GM18873 (cell line): ENCODE results near the gene BTBD2.
"Not testable (repeated sequence)": the region's sequence is repeated elsewhere in the genome, so short reads cannot be mapped to it uniquely, and the experiment has no call there.

Experiments used
- ATAC-seq: cut with Tn5 transposase; IDR thresholded peaks from one replicate; pipeline ENCODE4 v1.9.1; 2021; ENCODE audit warnings: mild to moderate bottlenecking, moderate library complexity, moderate number of reproducible peaks; ENCODE audit not compliant: unreplicated experiment, low FRiP score

The BTBD2 gene

DNA sequence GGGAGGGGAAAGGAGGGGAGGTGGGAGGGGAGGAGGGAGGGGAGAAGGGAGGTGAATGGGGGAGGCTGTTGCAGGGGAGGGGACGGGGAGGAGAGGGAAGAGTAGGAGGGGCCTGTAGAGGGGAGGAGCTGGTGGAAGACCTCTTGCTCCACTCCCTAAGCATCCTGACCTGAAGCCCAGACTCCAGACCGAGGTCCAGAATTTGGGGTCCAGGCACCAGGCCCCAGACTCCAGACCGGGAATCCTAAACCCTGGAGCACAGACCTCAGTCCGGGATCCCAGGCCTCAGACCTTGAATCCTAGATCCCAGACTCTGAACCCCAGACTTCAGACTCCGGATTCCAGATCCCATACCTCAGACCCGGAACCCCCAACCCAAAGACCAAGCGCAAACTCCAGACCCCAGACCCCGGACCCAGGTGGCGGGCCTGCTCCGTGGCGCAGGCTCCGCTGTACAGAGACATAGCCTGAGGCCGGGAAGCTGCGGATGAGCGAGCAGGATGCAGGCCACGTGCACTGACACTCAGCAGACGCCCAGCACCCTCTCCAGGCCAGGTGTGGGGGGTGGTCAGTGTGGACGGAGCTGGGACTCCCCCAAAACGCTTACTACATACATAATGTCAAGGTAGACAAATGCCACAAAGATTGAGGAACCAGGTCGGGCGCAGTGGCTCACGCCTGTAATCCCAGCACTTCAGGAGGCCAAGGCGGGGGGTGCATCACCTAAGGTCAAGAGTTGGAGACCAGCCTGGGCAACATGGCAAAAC lies 710 bp upstream of the BTBD2 start:
- no peak for ATAC-seq

DNA sequence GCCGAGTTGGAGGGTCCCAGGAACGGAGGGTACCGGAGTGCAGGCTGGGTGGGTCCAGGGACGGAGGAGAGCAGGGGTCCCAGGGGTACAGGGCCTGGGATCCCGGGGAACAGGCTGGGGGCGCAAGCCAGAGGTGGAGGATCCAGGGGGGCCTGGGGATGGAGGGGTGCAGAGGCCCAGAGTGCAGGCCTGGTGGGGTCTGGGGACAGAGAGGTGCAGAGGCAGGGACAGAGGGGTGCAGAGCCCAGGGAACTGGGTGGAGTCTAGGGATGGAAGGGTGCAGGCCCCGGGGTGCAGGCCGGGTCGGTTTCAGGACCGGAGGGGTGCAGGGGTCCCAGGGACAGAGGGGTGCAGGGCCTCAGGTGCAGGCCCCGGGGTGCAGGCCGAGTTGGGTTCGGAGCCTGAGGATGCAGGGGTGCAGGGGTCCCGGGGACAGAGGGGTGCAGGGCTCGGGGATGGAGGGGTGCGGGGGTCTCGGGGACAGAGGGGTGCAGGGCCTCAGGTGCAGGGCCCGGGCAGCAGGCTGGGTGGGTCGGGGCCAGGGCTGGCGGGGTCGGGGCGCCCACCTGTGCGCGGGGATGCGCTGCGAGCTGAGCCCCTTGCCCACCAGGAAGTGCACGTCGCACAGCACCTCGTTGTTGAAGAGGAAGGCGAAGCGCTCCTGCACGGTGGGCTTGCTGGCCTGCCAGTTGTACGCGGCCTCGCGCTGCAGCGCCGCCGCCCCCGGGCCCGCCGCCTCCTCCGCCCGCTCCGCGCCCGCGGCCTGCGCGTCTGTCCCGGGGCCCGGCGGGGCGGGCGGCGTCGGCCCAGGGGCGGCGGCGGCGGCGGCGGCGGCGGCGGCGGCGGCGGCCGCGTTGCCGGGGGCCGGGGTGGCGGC lies 545 bp downstream of the BTBD2 start:
- no peak for ATAC-seq

DNA sequence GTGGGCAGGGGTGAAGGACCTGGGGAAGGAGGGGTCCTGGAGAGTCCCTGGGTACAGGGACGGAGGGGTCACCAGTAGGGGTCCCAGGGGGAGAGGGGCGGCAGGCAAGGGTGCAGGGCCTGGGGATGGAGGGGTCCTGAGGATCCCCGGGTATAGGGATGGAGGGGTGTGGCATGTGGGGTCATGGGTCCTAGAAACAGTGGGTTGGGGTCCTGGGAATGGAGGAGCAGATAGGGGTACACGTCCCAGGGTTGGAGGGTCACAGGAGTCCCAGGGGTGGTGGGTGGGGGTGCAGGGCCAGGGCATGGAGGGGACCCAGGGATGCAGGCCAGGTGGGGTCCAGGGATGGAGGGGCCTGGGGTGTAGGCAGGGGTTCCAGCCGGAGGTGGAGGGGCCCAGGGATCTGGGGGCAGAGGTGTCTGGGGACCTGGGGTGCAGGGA lies 1.4 kb downstream of the BTBD2 start:
- no peak for ATAC-seq

- no peak for ATAC-seq
These were observed 1.9 kb downstream of the BTBD2 start for GRCh38 chr19:2013683-2013961.

DNA sequence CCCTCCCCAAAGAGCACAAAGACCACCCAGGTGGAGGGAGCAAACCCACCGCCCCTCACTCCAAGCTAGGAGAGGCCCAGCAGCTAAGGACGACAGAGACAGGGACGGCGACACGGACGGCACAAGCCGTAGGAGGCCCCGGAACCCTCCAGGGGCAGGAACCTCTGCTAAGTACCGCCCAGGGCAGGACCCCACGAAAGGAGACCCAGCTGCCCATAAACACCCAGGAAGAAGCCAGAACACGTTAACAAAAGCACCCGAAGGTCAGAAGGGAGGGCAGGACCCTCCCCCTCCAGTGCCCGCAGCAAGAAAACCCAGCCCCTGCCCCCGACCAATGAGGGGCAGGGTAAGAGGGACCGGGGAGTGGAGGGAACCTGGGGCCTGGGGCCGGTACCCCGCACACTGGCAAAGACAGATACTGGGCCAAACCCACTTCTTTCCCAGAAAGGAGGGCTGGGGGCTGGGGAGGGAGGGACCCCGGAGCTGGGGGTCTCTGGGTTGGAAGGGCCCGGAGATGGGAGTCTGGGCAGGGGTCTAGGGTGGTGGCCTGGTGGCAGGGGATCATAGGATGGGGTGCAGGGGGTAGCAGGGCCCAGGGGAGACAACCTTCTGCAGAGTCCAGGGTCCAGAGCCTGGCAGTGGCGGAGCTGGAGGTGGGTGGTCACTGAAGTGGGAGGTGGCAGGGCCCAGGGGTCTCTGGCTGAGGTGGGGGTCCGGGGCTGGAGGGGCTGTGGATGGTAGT lies 2.4 kb downstream of the BTBD2 start:
- no peak for ATAC-seq

DNA sequence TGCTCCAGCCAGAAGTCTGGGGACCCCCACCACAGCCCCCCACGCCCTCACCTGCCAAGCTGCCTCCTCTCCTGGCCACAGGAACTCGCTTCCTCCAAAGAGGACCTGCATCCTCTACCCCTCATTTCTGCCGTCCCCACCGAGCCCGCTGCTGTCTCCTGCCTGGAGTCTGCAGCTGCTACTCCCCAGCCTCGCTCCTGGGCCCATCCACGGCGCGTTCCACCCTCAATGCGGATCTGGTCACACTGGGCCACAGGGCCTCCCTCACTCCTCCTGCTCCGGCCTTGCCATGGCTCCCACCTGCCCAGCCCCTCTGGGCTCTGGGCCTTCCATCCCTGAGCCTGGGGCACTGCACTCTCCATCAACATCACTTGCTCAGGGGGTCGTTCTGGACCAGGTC lies 4.3 kb downstream of the BTBD2 start:
- no peak for ATAC-seq

- ATAC-seq = no peak
These were observed 5.3 kb downstream of the BTBD2 start for GRCh38 chr19:2010135-2010668.

- no peak for ATAC-seq
These were observed 11.6 kb downstream of the BTBD2 start for GRCh38 chr19:2003874-2004273.

DNA sequence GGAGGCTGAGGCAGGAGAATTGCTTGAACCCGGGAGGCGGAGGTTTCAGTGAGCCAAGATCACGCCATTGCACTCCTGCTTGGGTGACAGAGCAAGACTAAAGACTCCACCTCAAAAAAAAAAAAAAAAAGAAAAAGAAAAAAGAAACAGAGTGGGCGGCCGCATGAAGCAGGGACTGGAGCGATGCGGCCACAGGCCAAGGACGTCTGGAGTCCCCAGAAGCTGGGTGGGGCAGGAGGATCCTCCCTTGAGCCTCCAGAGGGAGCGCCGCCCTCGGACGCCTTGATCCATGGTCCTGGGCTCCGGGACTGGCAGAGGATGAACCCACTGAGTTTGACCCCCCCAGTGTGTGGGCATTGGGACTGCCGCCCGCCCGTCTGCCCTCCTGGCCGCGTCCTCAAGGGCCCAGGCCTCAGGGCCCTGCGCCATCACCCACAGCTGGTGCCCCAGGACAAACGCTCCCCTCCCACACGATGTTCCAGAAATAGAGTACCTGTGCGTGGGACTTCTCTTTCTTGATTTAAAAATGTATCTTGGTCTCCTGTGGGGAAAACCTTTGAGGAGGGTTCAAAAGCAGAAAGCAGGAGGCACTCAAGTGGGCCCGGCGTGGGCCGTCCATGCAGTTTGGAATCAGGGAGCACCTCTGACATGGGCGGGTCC lies 15.5 kb downstream of the BTBD2 start:
- no peak for ATAC-seq

DNA sequence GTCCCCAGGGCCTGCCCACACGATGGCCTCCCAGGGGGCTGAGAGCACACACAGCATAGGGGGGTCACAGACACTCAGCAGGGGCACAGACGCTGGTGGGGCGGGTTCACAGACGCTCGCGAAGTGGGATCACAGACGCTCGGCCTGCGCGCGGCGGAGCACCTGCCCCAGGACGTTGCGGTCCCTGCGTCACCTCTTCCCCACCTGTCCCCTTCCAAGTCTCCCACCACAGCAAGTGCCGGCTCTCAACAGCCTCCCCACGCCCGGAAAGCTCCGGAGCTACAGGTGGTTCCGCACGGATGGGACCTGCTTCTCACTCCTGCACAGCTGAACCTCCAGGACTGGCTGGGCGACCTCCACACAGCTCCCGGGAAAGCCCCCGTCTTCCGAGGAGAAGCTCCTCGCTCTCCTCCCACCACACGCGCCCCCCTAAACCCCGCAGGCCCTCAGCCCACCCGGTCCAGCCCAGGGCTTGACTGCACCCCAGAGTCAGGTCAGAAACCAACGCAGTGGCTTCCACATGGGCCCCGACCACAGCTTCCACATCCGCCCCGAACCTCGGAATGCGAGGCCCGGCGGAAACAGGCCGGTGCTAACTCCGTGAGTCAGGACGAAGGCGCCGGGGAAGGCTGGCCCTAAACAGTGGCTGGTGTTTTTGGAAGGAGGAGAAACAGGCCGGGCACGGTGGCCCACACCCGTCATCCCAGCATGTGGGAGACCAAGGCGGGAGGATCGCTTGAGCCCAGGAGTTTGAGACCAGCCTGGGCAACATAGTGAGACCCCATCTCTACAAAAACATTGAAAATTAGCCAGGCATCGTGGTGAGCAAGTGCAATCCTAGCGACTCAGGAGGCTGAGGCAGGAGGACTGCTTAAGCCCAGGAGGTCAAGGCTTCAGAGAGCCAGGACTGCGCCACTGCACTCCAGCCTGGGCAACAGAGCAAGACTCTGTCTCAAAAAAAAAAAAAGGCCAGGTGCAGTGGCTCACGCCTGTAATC lies 16.5 kb downstream of the BTBD2 start:
- ATAC-seq = no peak

- ATAC-seq = no peak
These were observed 17.9 kb downstream of the BTBD2 start for GRCh38 chr19:1997353-1998233.

DNA sequence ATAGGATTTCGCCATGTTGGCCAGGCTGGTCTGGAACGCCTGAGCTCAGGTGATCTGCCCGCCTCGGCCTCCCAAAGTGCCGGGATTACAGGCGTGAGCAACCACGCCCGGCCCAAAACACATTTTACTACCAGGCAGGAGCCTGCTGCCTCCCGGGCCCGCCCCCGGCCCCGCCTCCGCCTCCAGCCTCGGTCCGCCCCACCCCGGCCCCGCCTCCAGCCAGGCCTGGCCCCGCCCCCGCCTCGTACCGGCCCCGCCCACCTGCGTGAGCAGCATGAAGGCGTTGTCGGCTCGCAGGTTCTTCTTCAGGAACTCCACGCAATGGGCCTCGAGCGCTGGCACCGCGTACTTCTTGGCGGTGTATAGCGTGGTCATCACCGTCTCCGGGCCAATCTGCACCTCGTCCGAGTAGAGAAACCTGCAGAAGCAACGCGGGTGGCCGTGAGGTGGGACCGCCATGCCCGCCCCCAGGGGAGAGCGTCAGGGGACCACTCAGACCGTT lies 22.7 kb downstream of the BTBD2 start:
- ATAC-seq = no peak

GRCh38 chr19:1991018-1991913 lies 24.2 kb downstream of the BTBD2 start:
- no peak for ATAC-seq

DNA sequence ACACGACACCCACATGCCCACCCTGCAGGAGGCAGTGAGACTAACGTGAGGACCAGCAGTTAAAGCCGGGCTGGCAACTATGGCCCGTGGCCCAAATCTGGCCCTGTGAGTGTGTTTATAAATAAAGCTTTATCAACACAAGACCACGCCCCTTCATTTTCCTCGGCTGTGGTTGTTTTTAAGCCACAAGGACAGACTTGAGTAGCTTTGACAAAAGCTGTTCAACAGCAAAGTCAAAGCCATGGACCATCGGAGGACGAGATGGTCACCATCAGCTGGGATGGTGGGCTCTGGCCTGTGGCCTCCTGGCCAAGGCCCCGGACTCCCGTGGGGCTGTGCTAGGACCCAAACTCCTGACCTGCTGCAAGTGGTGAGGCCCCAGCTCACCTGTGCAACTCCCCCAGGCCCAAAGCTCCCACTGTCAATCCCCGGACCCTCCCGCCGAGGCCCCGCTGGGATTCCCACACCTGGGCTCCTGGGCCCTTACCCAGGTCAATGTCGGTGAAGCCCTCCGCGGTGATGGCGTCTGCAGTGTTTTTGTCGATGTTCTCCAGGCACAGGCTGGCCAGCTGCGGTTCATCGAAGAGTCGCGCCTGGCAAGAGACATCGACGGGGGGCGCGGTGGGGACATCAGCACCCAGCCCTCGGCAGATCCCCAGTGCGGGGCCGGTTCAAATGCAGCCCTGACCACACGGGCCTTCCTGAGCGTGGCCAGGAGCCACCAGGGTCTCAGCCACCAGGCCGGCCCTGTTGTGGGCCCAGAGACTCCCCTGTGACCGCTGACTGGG lies 25.1 kb downstream of the BTBD2 start:
- ATAC-seq = no peak

DNA sequence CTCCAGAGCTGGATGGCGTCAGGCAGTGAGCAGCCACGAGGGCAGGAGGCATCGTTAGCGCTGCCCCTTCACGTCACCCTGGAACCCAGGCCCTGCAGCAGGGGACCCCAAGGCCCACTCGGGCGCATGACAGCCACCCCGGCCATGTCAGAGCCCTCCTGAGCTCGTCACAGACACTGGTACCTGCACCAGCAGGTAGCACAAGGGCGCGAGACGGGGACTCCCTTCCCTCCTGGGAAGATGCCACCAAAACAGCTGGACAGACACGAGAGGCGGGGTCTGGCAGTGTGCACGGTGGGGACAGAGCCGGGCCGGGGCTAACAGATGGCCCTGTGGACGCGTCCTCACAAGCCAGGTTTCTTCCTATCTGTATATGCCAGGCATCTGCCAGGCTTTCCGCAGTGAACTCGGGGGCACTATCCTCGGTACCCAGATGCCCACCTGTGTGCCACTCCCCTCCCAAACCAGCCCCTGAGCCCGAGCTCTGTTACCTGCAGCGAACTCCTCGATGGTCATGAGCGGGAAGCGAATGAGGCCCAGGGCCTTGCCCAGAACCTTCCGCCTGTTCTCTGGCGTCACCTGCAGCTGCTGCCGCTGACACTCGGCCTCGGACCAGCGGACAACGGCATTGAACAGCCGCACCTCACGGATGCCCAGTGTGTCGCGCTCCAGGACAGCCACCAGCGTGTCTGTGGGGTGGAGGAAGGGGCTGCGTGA lies 25.8 kb downstream of the BTBD2 start:
- no peak for ATAC-seq

DNA sequence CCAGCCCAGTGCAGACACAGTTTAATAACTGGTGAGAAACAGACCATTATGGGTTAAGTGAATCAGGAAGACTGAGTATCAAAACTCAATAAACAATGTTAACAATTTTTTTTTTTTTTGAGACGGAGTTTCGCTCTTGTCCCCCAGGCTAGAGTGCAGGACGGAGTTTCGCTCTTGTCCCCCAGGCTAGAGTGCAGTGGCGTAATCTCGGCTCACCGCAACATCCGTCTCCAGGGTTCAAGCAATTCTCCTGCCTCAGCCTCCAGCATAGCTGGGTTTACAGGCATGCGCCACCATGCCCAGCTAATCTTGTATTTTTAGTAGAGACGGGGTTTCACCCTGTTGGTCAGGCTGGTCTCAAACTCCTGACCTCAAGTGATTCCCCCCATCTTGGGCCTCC lies 27.1 kb downstream of the BTBD2 start:
- ATAC-seq = not testable (repeated sequence)
